H1 (cell line): ENCODE measurements around the gene TMPRSS3. TPM values are rescaled to one million over a fixed set of nuclear protein-coding genes. Genes with fewer than 3 reads are reported as not detected.

Source experiments
- ASH2L ChIP-seq: fragments of 200-600, 300-600 bp; sonication (generic); IDR thresholded peaks from one replicate; pipeline ENCODE4 v1.7.1; 2017; ENCODE audit warnings: low read length
- CBX5 ChIP-seq: fragments of 300-800, 300-1000 bp; sonication (generic); IDR thresholded peaks from 2 replicates; pipeline ENCODE4 v1.7.1; 2016; ENCODE audit warnings: antibody characterized with exemption, low read length, low read depth
- GABPA ChIP-seq: IDR thresholded peaks from 2 replicates; pipeline ENCODE4 v1.6.1; 2011; ENCODE audit warnings: mild to moderate bottlenecking, low read length, moderate library complexity, borderline replicate concordance; ENCODE audit not compliant: insufficient read depth
- NANOG ChIP-seq: IDR thresholded peaks from 2 replicates; pipeline ENCODE4 v1.6.1; 2011; ENCODE audit warnings: low read length, low read depth, mild to moderate bottlenecking, inconsistent platforms; ENCODE audit not compliant: insufficient read depth, poor library complexity, severe bottlenecking
- RNF2 ChIP-seq: fragments of 200-900, 300-1000 bp; sonication (generic); IDR thresholded peaks from 2 replicates; pipeline ENCODE4 v1.7.1; 2016; ENCODE audit warnings: borderline replicate concordance, low read depth, mild to moderate bottlenecking, antibody characterized with exemption, low read length; ENCODE audit not compliant: poor library complexity, severe bottlenecking; ENCODE audit errors: missing control alignments
- TAF1 ChIP-seq: IDR thresholded peaks from 2 replicates; pipeline ENCODE4 v1.6.1; 2011; ENCODE audit warnings: mild to moderate bottlenecking, low read depth, low read length
- TEAD4 ChIP-seq: IDR thresholded peaks from 2 replicates; pipeline ENCODE4 v1.6.1; 2012; ENCODE audit warnings: low read depth, low read length, inconsistent platforms, mixed read lengths
- polyA plus RNA-seq, 7 experiments: library from polyadenylated mRNA; depleted of rRNA in 3 of 7; stranded (reverse) in 5 of 7; unstranded in 2 of 7; fragments of >200 nt in 5 of 7; fragments of 200-250 nt in 2 of 7; gene quantifications; 1 replicate in 5 of 7; 2 replicates in 1 of 7; 4 replicates in 1 of 7; pipeline versions ENCODE4 v1.2.1 to v1.2.3, GENCODE V29; 2011 to 2013; ENCODE audit warnings: missing spikeins in 2 of 7, mixed read lengths in 2 of 7
- total RNA-seq: library from RNA; stranded (reverse); fragmentation: NEBNext Ultra II Directional; extraction: Animal tissue kit (Norgen Biotek cat#: 25700); gene quantifications from 2 replicates; pipeline ENCODE4 v1.2.1, GENCODE V29; 2021

TMPRSS3 gene
- total and polyA plus RNA-seq, 2 of the 8 experiments (the other 6 are each of a cell fraction or from before 2014, with no cell fraction given): 0.38 TPM; not detected in 1

DNA sequence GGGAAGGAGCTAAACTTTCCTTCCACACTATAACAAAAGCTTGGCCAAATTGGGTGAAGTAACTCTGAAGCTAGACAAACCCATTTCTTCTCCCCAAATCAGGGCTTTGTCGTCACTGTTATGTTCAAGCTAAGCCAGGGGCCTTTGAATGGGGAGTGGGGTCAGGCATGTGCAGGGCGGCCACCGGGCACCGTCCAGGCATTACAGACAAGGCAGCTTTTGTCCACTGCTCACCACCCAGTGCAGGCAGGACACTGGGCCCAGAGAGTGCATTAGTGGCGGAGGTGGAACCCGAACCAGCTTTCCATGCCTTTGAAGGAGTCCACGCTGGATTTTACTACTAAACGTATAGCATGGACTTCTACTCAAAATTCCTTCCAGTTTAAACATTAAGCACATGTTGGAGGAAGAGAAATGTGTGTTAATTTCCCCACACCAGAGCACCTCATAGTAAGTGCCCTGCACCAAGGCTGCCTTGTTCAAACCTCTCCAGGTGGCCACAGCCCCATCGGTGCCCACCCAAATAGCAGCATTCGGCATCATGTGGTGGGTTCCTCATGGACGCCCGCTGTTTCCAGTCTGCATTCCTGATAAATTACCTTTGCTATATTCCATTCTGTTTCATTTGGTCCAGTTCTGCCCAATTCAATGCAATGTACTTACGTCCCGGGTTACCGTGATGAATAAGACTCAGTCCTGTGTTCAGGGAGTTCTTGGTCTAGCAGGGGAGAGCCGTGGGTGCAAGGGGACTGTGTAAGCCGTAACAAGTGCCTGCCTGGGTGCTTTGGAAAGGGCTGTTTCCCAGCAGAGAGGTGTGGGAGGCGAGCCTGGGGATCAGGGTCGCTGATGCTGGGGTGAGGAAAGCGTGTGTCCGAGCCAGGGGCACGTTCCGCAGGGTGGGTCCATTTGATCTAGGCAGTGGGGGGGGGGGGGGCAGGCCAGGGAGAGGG lies 9.5 kb upstream of the TMPRSS3 start (continued):
- TF ChIP-seq CBX5: no peak
- no peak for TF ChIP-seq NANOG
- TF ChIP-seq RNF2: no peak
- TF ChIP-seq TAF1: no peak
- no peak for TF ChIP-seq ASH2L
- TF ChIP-seq GABPA: no peak
- no peak for TF ChIP-seq TEAD4
